PC-3 (cell line): ENCODE results near the gene POLD2.

Experiments used
- EZH2 ChIP-seq: fragments of 300-600 bp; sonication (generic); IDR thresholded peaks from one replicate; pipeline ENCODE4 v1.6.1; 2017; ENCODE audit warnings: antibody characterized with exemption, mild to moderate bottlenecking, low read length; ENCODE audit not compliant: unreplicated experiment
- EZH2phosphoT487 ChIP-seq: fragments of 300-600 bp; sonication (generic); IDR thresholded peaks from 2 replicates; pipeline ENCODE4 v1.6.1; 2018; ENCODE audit warnings: mild to moderate bottlenecking, antibody characterized with exemption, low read length, borderline replicate concordance
- TF ChIP-seq, protein P1 (sequence below): fragments of 300-600 bp; sonication (generic); conservative IDR thresholded peaks from 2 replicates; pipeline ENCODE4 v1.5.1; 2017; ENCODE audit warnings: antibody characterized with exemption, low read depth, mild to moderate bottlenecking, low read length

DNA sequence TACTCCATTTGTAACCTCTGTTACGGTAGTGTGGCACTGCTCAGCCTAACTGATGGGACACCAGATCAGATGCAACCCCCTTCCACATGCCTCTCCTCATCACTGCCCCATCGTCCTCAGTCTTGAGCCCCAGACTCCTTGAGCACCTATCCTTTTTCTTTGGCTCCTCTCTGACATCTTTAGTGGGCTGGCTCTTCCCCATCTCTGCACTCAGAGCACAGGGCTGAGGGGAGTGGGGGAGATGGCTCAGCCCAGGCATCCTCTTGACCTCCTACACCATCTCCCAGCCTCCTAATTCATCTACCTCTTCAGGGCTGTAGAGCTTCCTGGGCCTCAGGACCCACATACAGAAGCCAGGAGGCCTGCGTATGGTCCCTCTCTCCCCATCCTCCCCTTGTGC is 39.6 kb downstream of the POLD2 start:
- TF ChIP-seq, protein P1, sequence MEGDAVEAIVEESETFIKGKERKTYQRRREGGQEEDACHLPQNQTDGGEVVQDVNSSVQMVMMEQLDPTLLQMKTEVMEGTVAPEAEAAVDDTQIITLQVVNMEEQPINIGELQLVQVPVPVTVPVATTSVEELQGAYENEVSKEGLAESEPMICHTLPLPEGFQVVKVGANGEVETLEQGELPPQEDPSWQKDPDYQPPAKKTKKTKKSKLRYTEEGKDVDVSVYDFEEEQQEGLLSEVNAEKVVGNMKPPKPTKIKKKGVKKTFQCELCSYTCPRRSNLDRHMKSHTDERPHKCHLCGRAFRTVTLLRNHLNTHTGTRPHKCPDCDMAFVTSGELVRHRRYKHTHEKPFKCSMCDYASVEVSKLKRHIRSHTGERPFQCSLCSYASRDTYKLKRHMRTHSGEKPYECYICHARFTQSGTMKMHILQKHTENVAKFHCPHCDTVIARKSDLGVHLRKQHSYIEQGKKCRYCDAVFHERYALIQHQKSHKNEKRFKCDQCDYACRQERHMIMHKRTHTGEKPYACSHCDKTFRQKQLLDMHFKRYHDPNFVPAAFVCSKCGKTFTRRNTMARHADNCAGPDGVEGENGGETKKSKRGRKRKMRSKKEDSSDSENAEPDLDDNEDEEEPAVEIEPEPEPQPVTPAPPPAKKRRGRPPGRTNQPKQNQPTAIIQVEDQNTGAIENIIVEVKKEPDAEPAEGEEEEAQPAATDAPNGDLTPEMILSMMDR: no peak
- TF ChIP-seq EZH2 (no peak), EZH2phosphoT487 (no peak)
